ENCODE results near the gene XRCC4.
A peak's percentile ranks its signal among the peaks of the same experiment; 100 is the strongest.

XRCC4 gene

GRCh38 chr5:83076742-83077661 is at the start of gene XRCC4, which contains the start of gene TMEM167A:
TSS of gene XRCC4 (plus strand) at chr5:83077547. CDS start at chr5:83104920, 27,373 bp downstream.
TSS of gene TMEM167A (minus strand) at chr5:83077394. CDS start at chr5:83077323, 71 bp downstream.
- Histone ChIP-seq H3K36me3 (ENCODE audit: control insufficient read depth in 1 of 2, insufficient read depth in 2 of 2, low read length in 2 of 2) (peaks cover 0 to 4% of the 10 kb centered on the region in 2 donors), H3K9me3 (ENCODE audit: control insufficient read depth in 1 of 2, low read length in 2 of 2) (no peaks in the 10 kb centered on the region), H3K27ac (ENCODE audit: low read depth, low read length) (peak within 1 kb of the TSS; percentile 82), H3K27me3 (ENCODE audit: control insufficient read depth in 1 of 2, insufficient read depth in 2 of 2, low read length in 2 of 2) (no peaks in the 10 kb centered on the region), H3K9ac (ENCODE audit: low read depth in 1 of 2, low read length in 2 of 2) (peak within 1 kb of the TSS; percentile 94 to 97), H3K4me3 (ENCODE audit: low read depth in 1 of 2, low read length in 2 of 2) (peak within 1 kb of the TSS; percentile 97 to 100), H3K4me1 (ENCODE audit: control insufficient read depth in 1 of 2, insufficient read depth in 2 of 2, low read length in 2 of 2) (peaks cover 22 to 23% of the 10 kb centered on the region in 2 donors)

GRCh38 chr5:83029912-83030311 is 47.4 kb upstream of the XRCC4 start:
- no peaks in the 10 kb centered on the region for H3K27me3 ChIP-seq (ENCODE audit: control insufficient read depth in 1 of 2, insufficient read depth in 2 of 2, low read length in 2 of 2)
- H3K9me3 ChIP-seq (ENCODE audit: control insufficient read depth in 1 of 2, low read length in 2 of 2) = no peaks in the 10 kb centered on the region
- H3K36me3 ChIP-seq (ENCODE audit: control insufficient read depth in 1 of 2, insufficient read depth in 2 of 2, low read length in 2 of 2) = no peaks in the 10 kb centered on the region
- no peak overlapping the region for H3K27ac ChIP-seq (ENCODE audit: low read depth, low read length)
- H3K4me1 ChIP-seq (ENCODE audit: control insufficient read depth in 1 of 2, insufficient read depth in 2 of 2, low read length in 2 of 2) = peaks cover 0 to 4% of the 10 kb centered on the region in 2 donors
- no peak overlapping the region for H3K9ac ChIP-seq (ENCODE audit: low read depth in 1 of 2, low read length in 2 of 2)
- H3K4me3 ChIP-seq (ENCODE audit: low read depth in 1 of 2, low read length in 2 of 2) = no peak overlapping the region

GRCh38 chr5:83031381-83031780 is 46.0 kb upstream of the XRCC4 start:
- Histone ChIP-seq H3K4me1 (ENCODE audit: control insufficient read depth in 1 of 2, insufficient read depth in 2 of 2, low read length in 2 of 2) (peaks cover 0 to 4% of the 10 kb centered on the region in 2 donors), H3K9me3 (ENCODE audit: control insufficient read depth in 1 of 2, low read length in 2 of 2) (no peaks in the 10 kb centered on the region), H3K27ac (ENCODE audit: low read depth, low read length) (no peak overlapping the region), H3K36me3 (ENCODE audit: control insufficient read depth in 1 of 2, insufficient read depth in 2 of 2, low read length in 2 of 2) (no peaks in the 10 kb centered on the region), H3K4me3 (ENCODE audit: low read depth in 1 of 2, low read length in 2 of 2) (no peak overlapping the region), H3K9ac (ENCODE audit: low read depth in 1 of 2, low read length in 2 of 2) (no peak overlapping the region), H3K27me3 (ENCODE audit: control insufficient read depth in 1 of 2, insufficient read depth in 2 of 2, low read length in 2 of 2) (no peaks in the 10 kb centered on the region)

- H3K9ac ChIP-seq (ENCODE audit: low read depth in 1 of 2, low read length in 2 of 2) = no peak overlapping the region
- no peaks in the 10 kb centered on the region for H3K9me3 ChIP-seq (ENCODE audit: control insufficient read depth in 1 of 2, low read length in 2 of 2)
- no peaks in the 10 kb centered on the region for H3K36me3 ChIP-seq (ENCODE audit: control insufficient read depth in 1 of 2, insufficient read depth in 2 of 2, low read length in 2 of 2)
- no peak overlapping the region for H3K4me3 ChIP-seq (ENCODE audit: low read depth in 1 of 2, low read length in 2 of 2)
- H3K4me1 ChIP-seq (ENCODE audit: control insufficient read depth in 1 of 2, insufficient read depth in 2 of 2, low read length in 2 of 2) = peaks cover 0 to 4% of the 10 kb centered on the region in 2 donors
- no peak overlapping the region for H3K27ac ChIP-seq (ENCODE audit: low read depth, low read length)
- no peaks in the 10 kb centered on the region for H3K27me3 ChIP-seq (ENCODE audit: control insufficient read depth in 1 of 2, insufficient read depth in 2 of 2, low read length in 2 of 2)
These were observed 43.3 kb upstream of the XRCC4 start for GRCh38 chr5:83034036-83034435.

GRCh38 chr5:83034528-83035207 is 42.7 kb upstream of the XRCC4 start:
- H3K4me3 ChIP-seq (ENCODE audit: low read depth in 1 of 2, low read length in 2 of 2) = no peak overlapping the region
- H3K9ac ChIP-seq (ENCODE audit: low read depth in 1 of 2, low read length in 2 of 2) = no peak overlapping the region
- H3K9me3 ChIP-seq (ENCODE audit: control insufficient read depth in 1 of 2, low read length in 2 of 2) = no peaks in the 10 kb centered on the region
- no peaks in the 10 kb centered on the region for H3K4me1 ChIP-seq (ENCODE audit: control insufficient read depth in 1 of 2, insufficient read depth in 2 of 2, low read length in 2 of 2)
- no peak overlapping the region for H3K27ac ChIP-seq (ENCODE audit: low read depth, low read length)
- H3K27me3 ChIP-seq (ENCODE audit: control insufficient read depth in 1 of 2, insufficient read depth in 2 of 2, low read length in 2 of 2) = no peaks in the 10 kb centered on the region
- H3K36me3 ChIP-seq (ENCODE audit: control insufficient read depth in 1 of 2, insufficient read depth in 2 of 2, low read length in 2 of 2) = no peaks in the 10 kb centered on the region

GRCh38 chr5:83035373-83036100 is 41.8 kb upstream of the XRCC4 start:
- Histone ChIP-seq H3K27me3 (ENCODE audit: control insufficient read depth in 1 of 2, insufficient read depth in 2 of 2, low read length in 2 of 2) (no peaks in the 10 kb centered on the region), H3K4me3 (ENCODE audit: low read depth in 1 of 2, low read length in 2 of 2) (no peak overlapping the region), H3K27ac (ENCODE audit: low read depth, low read length) (no peak overlapping the region), H3K9me3 (ENCODE audit: control insufficient read depth in 1 of 2, low read length in 2 of 2) (no peaks in the 10 kb centered on the region), H3K4me1 (ENCODE audit: control insufficient read depth in 1 of 2, insufficient read depth in 2 of 2, low read length in 2 of 2) (no peaks in the 10 kb centered on the region), H3K9ac (ENCODE audit: low read depth in 1 of 2, low read length in 2 of 2) (no peak overlapping the region), H3K36me3 (ENCODE audit: control insufficient read depth in 1 of 2, insufficient read depth in 2 of 2, low read length in 2 of 2) (no peaks in the 10 kb centered on the region)

- H3K27ac ChIP-seq (ENCODE audit: low read depth, low read length) = no peak overlapping the region
- H3K27me3 ChIP-seq (ENCODE audit: control insufficient read depth in 1 of 2, insufficient read depth in 2 of 2, low read length in 2 of 2) = no peaks in the 10 kb centered on the region
- H3K9me3 ChIP-seq (ENCODE audit: control insufficient read depth in 1 of 2, low read length in 2 of 2) = no peaks in the 10 kb centered on the region
- no peak overlapping the region for H3K9ac ChIP-seq (ENCODE audit: low read depth in 1 of 2, low read length in 2 of 2)
- H3K36me3 ChIP-seq (ENCODE audit: control insufficient read depth in 1 of 2, insufficient read depth in 2 of 2, low read length in 2 of 2) = no peaks in the 10 kb centered on the region
- H3K4me3 ChIP-seq (ENCODE audit: low read depth in 1 of 2, low read length in 2 of 2) = no peak overlapping the region
- peaks cover 2 to 4% of the 10 kb centered on the region in 2 donors for H3K4me1 ChIP-seq (ENCODE audit: control insufficient read depth in 1 of 2, insufficient read depth in 2 of 2, low read length in 2 of 2)
These were observed 40.3 kb upstream of the XRCC4 start for GRCh38 chr5:83036991-83037575.

GRCh38 chr5:83038924-83039323 is 38.4 kb upstream of the XRCC4 start:
- no peak overlapping the region for H3K27ac ChIP-seq (ENCODE audit: low read depth, low read length)
- no peaks in the 10 kb centered on the region for H3K9me3 ChIP-seq (ENCODE audit: control insufficient read depth in 1 of 2, low read length in 2 of 2)
- no peaks in the 10 kb centered on the region for H3K27me3 ChIP-seq (ENCODE audit: control insufficient read depth in 1 of 2, insufficient read depth in 2 of 2, low read length in 2 of 2)
- H3K4me3 ChIP-seq (ENCODE audit: low read depth in 1 of 2, low read length in 2 of 2) = no peak overlapping the region
- H3K36me3 ChIP-seq (ENCODE audit: control insufficient read depth in 1 of 2, insufficient read depth in 2 of 2, low read length in 2 of 2) = no peaks in the 10 kb centered on the region
- peaks cover 10 to 14% of the 10 kb centered on the region in 2 donors for H3K4me1 ChIP-seq (ENCODE audit: control insufficient read depth in 1 of 2, insufficient read depth in 2 of 2, low read length in 2 of 2)
- H3K9ac ChIP-seq (ENCODE audit: low read depth in 1 of 2, low read length in 2 of 2) = no peak overlapping the region

- H3K27me3 ChIP-seq (ENCODE audit: control insufficient read depth in 1 of 2, insufficient read depth in 2 of 2, low read length in 2 of 2) = no peaks in the 10 kb centered on the region
- H3K4me1 ChIP-seq (ENCODE audit: control insufficient read depth in 1 of 2, insufficient read depth in 2 of 2, low read length in 2 of 2) = peaks cover 10 to 19% of the 10 kb centered on the region in 2 donors
- no peaks in the 10 kb centered on the region for H3K36me3 ChIP-seq (ENCODE audit: control insufficient read depth in 1 of 2, insufficient read depth in 2 of 2, low read length in 2 of 2)
- H3K9me3 ChIP-seq (ENCODE audit: control insufficient read depth in 1 of 2, low read length in 2 of 2) = no peaks in the 10 kb centered on the region
- no peak overlapping the region for H3K9ac ChIP-seq (ENCODE audit: low read depth in 1 of 2, low read length in 2 of 2)
- H3K4me3 ChIP-seq (ENCODE audit: low read depth in 1 of 2, low read length in 2 of 2) = no peak overlapping the region
- no peak overlapping the region for H3K27ac ChIP-seq (ENCODE audit: low read depth, low read length)
These were observed 34.8 kb upstream of the XRCC4 start for GRCh38 chr5:83042507-83042906.
